NOMO-1 treated with DMSO at 0.1 percent for 48 hours (cell line): ENCODE results near the gene PLAAT3.
"Not testable (repeated sequence)": the region's sequence is repeated elsewhere in the genome, so short reads cannot be mapped to it uniquely, and the experiment has no call there.

Source experiments
- DNase-seq: peaks from one replicate; lab custom pipeline; 2025; ENCODE audit not compliant: unreplicated experiment; lab: John Stamatoyannopoulos, UW

The PLAAT3 gene

DNA sequence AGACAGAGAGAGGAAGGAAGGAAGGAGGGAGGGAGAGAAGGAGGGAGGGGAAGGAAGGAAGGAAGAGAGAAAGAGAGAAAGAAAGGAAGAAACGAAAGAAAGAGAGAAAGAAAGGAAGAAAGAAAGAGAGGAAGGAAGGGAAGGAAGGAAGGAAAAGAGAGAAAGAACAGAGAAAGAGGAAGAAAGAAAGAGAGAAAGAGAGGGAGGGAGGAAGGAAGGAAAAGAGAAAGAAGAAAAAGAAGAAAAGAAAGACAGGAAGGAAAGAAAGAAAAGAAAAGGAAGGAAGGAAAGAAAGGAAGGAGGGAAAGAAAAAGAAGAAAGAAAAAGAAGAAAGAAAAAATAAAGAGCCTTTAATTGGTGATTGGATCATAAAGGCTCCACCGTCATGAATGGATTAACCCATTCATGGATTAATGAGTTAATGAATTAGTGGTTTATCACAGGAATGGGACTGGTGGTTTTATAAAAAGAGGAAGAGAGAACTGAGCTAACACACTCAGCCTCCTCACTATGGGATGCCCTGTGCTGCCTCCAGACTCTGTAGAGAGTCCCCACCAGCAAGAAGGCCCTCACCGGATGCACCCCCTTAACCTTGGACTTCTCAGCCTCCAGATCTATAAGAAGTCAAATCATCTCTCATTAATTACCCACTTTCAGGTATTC is 42.1 kb downstream of the PLAAT3 start:
- DNase-seq = peak; percentile 31

- DNase-seq = no peak
Observed at GRCh38 chr11:63569570-63569969, 44.7 kb downstream of the PLAAT3 start.

- peak; percentile 79 for DNase-seq
Observed at GRCh38 chr11:63567044-63567840, 47.0 kb downstream of the PLAAT3 start.

GRCh38 chr11:63564784-63565350 is 49.4 kb downstream of the PLAAT3 start:
- DNase-seq = no peak

DNA sequence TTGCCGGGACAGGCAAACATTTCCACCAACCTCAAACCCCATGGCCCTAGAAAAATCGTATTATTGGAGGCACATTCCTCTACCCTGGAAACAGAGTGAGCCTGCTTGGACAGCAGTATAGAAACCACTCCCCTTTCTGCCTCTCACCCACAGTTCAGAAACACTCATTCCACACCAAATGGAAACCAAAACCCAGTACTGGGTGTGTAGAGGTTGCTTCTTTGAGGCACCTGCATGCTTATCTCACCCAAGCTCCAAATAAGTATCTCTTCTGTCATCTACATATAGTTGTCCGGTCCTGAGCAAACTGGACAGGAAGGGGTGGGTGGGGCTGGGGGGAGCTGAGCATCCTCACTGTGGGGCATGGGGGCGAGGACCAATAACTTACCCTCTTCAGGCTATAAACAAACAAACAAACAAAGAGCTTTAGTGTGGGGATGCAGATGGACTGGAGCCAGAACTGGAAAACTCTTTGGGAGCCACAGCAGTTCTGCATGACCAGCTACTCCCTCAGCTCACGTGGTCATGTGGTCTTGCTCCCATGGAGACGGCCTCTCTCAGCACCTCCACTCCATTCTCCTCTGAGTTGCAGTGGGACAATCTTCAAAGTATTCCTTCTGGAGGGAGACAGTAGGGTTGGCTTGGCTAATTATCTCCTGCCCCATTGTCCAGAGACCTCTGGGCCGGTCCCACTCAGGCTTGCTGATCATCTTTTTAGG is 50.0 kb downstream of the PLAAT3 start:
- DNase-seq = no peak

DNA sequence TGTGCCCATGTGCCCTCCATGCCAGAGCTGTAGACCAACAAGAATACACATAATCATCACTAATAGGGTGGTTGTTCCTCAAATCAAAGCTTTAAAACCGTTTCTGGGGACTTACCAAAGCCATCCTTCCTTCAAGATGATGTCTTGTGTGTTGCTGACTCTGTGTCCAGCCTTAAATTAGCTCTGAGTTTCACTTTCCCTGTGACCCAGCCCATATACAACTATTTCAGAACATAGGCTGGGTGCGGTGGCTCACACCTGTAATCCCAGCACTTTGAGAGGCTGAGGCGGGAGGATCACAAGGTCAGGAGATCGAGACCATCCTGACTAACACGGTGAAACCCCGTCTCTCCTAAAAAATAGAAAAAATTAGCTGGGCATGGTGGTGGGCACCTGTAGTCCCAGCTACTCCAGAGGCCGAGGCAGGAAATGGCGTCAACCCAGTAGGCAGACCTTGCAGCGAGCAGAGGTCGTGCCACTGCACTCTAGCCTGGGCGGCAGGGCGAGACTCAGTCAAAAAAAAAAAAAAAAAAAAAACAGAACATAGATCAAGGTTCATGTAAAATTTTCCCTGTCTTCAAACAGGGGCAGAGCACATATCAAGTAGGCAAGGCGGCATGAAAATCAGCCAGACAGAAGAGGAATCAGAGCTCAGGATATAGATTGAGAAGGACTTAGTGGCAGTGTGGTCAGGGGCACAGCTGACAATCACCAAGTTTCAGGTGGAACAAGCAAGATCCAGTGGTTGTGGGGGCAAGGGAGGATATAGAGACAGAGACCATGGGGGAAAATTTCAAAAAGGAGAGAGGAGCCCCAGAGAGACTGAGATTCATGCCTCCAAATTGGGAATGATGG is 50.8 kb downstream of the PLAAT3 start, which contains the start of gene PLAAT2:
PLAAT2 (minus strand) TSS at position 179 of the 855 bp plus-strand sequence; CDS start at position 124, 55 bp downstream.
- DNase-seq = no peak

GRCh38 chr11:63560506-63561180 is 53.6 kb downstream of the PLAAT3 start:
- DNase-seq = no peak

DNA sequence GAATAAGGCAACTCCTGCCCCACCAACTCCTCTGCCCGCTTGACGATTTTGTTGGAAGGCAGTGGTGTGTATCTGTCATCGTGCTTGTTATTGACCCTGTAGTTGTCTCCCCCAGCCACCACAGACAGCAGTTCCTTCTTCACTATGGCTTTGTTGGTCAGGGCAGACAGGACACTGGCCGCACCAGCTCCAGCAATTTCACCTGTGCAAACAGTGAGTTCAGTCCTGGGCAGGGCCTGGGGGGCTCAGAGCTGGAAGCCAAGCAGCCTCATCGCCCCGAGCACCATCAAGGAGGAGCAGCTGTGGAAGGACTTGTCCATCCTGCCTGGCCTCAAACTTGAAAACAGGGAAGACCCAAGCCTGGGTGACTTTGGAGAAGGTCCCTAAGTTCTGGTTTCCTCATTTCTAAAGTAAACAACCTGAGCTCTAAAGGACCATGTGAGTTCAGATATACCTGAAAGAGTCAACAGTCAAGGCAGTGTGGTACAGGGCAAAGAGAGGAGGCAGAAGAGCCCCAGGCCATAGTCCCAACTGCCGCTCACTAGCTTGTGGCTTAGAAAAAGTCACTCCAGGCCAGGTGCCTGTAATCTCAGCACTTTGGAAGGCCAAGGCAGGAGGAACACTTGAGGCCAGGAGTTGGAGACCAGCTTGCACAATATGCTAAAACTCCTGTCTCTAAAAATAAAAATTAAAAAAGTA is 55.6 kb downstream of the PLAAT3 start:
- DNase-seq = no peak

DNA sequence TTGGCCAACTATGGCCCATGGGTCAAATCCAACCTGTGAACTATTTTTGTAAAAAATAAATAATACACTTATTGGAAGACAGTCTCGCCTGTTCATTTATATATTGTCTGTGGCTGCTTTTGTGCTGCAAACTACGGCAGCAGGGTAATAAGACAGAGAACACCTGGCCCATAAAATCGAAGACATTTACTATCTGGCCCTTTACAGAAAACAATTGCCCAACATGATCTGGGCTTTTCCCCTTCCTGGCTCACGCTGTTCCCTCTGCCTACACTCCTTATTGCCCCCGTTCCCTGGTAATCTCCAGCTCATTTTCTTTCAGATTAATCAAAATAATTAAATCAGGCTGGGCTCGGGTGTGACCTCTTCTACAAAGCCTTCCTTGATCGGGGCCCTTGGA is 56.7 kb downstream of the PLAAT3 start:
- no peak for DNase-seq

DNA sequence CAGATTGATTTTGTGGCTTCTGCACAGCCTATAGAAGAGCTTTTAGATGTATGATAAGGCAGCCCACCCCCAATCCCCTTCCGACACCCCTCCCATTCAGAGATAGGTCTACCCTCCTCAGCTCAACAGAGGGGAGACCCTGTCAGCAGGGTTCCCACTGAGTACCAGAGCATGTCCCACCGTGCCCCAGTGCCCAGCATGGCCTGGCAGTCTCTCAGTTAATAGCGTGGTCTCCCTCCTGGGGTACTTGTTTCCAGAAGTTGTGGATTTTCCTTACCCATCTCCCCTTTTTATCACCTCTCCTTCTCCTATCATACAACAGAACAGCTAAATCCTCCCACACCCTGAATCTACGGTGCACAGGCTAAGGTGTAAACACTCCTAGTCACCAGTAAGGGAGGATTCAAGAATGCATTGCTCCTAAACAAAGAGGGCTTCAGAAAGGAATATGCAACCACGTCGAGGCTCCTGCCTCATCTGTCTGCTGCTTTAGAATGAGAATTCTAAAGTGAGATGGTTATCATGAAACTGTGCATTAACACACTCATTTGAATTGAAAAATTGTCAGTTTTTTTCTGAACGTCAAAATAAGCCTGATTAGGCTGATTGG is 57.7 kb downstream of the PLAAT3 start:
- no peak for DNase-seq

GRCh38 chr11:63554877-63555223 is 59.4 kb downstream of the PLAAT3 start:
- DNase-seq = no peak

DNA sequence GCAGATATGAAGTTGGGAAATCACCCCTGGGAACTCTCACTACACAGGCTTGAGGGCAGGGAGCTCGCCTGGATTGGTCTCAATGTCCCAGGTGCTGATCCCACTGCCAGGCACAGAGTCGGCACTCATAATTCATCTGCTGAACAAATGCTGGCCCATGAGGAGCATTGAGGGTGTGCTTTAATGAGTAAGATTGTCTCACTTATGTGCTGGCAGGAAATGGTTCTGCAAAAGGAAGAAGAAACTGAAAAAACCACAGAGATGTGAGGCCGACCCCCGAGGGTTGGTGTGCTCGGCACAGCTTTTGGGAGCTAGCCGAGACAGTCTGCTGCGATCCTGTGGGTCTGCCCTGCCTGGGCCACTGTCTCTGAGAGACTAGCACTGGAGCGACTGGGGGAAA is 60.5 kb downstream of the PLAAT3 start:
- DNase-seq = peak; percentile 21

GRCh38 chr11:63552921-63553320 is 61.3 kb downstream of the PLAAT3 start:
- DNase-seq = no peak

- no peak for DNase-seq
Observed at GRCh38 chr11:63551889-63552266, 62.4 kb downstream of the PLAAT3 start.

DNA sequence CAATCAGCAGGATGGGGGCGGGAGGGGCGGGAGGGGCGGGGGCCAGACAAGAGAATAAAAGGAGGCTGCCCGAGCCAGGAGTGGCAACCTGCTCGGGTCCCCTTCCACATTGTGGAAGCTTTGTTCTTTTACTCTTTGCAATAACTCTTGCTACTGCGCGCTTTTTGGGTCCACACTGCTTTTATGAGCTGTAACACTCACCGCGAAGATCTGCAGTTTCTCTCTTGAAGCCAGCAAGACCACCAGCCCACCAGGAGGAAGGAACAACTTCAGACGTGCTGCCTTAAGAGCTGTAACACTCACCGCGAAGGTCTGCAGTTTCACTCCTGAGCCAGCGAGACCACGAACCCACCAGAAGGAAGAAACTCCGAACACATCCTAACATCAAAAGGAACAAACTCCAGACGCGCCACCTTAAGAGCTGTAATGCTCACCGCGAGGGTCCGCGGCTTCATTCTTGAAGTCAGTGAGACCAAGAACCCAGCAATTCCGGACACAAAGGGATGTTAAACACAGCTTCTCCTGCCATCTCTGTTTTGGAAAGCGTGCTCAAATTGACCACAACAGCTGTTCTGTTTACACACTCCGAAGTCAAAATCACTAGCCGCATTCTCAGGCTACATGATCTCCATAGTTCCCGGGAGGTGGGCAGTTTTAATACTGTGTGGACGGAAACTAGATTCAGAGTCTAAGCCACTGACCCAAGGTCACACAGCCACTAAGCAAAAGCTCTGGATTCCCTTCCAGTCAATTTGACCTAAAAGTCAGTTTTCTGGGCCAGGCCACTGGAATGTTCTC is 62.9 kb downstream of the PLAAT3 start:
- no peak for DNase-seq

DNA sequence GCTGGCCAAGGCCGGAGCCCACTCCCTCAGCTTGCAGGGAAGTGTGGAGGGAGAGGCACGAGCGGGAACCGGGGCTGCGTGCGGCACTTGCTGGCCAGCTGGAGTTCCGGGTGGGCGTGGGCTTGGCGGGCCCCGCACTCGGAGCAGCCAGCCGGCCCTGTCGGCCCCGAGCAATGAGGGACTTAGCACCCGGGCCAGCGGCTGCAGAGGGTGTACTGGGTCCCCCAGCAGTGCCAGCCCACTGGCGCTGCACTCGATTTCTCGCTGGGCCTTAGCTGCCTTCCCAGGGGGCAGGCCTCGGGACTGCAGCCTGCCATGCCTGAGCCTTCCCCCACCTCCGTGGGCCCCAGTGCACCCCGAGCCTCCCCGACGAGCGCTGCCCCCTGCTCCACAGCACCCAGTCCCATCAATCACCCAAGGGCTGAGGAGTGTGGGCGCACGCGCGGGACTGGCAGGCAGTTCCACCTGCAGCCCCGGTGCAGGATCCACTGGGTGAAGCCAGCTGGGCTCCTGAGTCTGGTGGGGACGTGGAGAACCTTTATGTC is 64.0 kb downstream of the PLAAT3 start:
- not testable (repeated sequence) for DNase-seq

DNA sequence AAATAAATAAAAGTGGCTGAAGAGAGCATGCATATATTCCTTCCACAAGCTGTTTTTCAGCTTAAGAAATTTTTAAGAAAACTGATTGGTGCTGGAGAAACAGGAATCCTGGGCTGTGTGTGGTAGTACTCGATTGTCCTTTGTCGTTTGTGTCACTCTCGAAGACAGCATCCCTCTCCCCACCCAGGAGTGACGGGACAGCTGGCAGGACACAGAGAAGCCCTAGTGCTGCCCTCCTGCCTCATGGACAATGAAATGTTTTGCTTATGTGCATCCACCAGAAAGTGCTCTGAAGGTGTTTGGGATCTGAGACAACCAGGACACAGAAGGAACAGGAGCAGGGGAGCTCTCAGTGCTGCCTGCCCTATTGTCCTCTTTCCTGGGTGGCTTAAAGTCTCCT is 64.8 kb downstream of the PLAAT3 start:
- no peak for DNase-seq

DNA sequence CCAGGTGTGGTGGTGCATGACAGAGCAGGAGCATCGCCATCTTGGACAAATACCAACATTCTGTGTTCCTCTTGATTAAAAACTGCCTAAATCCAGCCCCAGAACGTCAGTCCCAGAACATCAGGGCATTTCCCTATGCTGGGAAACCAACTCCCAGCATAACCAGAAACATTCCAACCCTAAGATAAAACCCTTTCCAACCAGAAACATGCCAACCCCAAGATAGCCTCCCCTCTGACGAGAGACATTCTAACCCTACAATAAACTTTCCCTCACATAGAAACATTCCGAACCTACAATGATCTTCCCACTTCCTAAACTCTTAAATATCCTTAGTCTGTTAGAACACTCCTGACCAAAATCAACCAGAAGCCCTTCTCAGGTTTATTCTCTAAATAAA is 66.1 kb downstream of the PLAAT3 start:
- DNase-seq = no peak
